ENCODE results near the gene COL27A1. TPM values are rescaled to one million over a fixed set of nuclear protein-coding genes. Genes with fewer than 3 reads are reported as not detected.

Gene COL27A1
- total RNA-seq, 2 experiments from 2014 or later, result 0.87 to 1.2 TPM

DNA sequence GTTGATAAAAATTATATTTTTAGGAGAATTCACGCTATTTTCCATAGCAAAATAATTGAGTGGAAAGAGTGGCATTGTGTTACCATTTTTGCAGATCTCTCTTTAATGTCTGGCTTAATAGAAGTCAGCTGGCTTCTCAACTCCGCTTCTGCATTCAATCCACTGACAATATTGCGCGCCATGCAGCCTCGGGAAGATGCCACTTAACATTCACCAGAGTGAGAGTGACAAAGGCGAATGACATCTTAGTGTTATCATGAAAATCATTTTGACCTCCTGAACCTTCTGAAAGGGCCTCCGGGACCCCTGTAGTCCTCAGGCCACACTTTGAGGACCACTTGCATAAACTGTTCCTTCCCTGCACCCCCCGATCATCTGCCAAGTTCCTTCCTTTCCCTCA lies 87.5 kb downstream of the COL27A1 start:
- Mint-ChIP-seq H3K27ac (no peak overlapping the region), H3K27me3 (no peaks in the 10 kb centered on the region), H3K9me3 (no peaks in the 10 kb centered on the region), H3K4me3 (no peak overlapping the region), H3K4me1 (ENCODE audit: low read depth) (no peaks in the 10 kb centered on the region), H3K36me3 (ENCODE audit: low read depth) (no peaks in the 10 kb centered on the region)
- ATAC-seq (ENCODE audit: poor library complexity) (no peak), DNase-seq (no peak)
- Histone ChIP-seq H3K4me3 (ENCODE audit: low read length) (no peak overlapping the region), H3K36me3 (ENCODE audit: insufficient read depth, low read length) (no peaks in the 10 kb centered on the region), H3K27ac (ENCODE audit: low read depth in 1 of 2, low read length in 2 of 2) (no peak overlapping the region), H3K27me3 (ENCODE audit: control insufficient read depth in 1 of 2, insufficient read depth in 2 of 2, low read length in 2 of 2) (no peaks in the 10 kb centered on the region), H3K4me1 (ENCODE audit: insufficient read depth, low read length) (no peaks in the 10 kb centered on the region), H3K9me3 (ENCODE audit: control insufficient read depth in 1 of 2, insufficient read depth in 1 of 2, low read length in 2 of 2) (peaks cover 0 to 4% of the 10 kb centered on the region in 2 experiments)
- intact Hi-C loops (cut with DNase I, micrococcal nuclease), result no loop called here
- POLR2A ChIA-PET, result no interaction called here
- CTCF ChIA-PET, result no interaction called here
- TF ChIP-seq CTCF (IDR thresholded peaks at IDR 0.05), result no peak

DNA sequence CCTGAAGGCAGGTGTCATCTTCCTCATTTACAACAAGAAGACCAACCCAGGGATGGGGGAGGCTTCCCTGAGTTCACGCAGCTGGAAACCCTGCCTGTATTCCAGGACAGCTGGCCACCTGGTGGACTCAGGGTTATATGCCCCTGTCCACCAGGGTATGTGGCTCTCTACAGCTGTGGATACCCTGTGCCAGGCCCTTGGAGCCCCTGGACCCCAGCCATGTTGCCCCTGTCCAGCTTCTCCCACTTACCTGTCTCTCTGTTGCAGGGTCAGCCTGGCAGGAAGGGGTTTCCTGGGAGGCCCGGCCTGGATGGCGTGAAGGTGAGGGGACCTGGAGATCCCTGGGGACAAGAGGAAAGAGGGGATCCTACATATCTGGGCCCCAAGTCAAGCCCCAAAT lies 87.9 kb downstream of the COL27A1 start:
- no peaks in the 10 kb centered on the region for H3K36me3 ChIP-seq (ENCODE audit: insufficient read depth, low read length)

DNA sequence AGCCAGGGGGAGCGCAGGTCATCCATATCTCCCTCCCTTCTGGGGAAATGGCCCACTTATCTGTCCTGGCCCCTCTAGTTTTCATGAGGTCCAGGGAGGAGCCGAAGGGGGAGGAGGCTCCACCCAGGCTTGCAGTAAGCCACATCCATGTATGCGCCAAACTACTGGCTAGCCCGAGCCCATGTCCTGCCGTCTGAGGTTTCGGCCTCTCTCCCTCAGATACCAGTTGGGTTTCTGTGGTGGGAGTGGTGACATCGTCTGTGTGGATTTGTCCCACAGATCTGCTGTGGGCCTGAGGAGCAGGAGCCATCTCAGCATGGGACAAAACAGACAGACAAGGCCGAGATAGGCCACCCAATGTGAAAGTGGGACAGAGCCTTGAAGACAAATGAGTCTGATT lies 89.2 kb downstream of the COL27A1 start:
- H3K27me3 ChIP-seq (ENCODE audit: control insufficient read depth in 1 of 2, insufficient read depth in 2 of 2, low read length in 2 of 2), result no peaks in the 10 kb centered on the region
- H3K36me3 Mint-ChIP-seq (ENCODE audit: low read depth), result no peaks in the 10 kb centered on the region
- no peak for ATAC-seq (ENCODE audit: poor library complexity)
- H3K27ac ChIP-seq (ENCODE audit: low read depth in 1 of 2, low read length in 2 of 2), result no peak overlapping the region
- no peak overlapping the region for H3K4me3 ChIP-seq (ENCODE audit: low read length)
- H3K27ac Mint-ChIP-seq, result no peak overlapping the region
- H3K4me1 Mint-ChIP-seq (ENCODE audit: low read depth), result no peaks in the 10 kb centered on the region
- no peaks in the 10 kb centered on the region for H3K27me3 Mint-ChIP-seq
- intact Hi-C loops (cut with DNase I, micrococcal nuclease), result no loop called here
- CTCF ChIA-PET, result no interaction called here
- no peaks in the 10 kb centered on the region for H3K36me3 ChIP-seq (ENCODE audit: insufficient read depth, low read length)
- no peak for DNase-seq
- POLR2A ChIA-PET, result no interaction called here
- no peaks in the 10 kb centered on the region for H3K4me1 ChIP-seq (ENCODE audit: insufficient read depth, low read length)
- H3K9me3 ChIP-seq (ENCODE audit: control insufficient read depth in 1 of 2, insufficient read depth in 1 of 2, low read length in 2 of 2), result peaks cover 0 to 4% of the 10 kb centered on the region in 2 experiments
- no peak for TF ChIP-seq CTCF (IDR thresholded peaks at IDR 0.05)
- no peak overlapping the region for H3K4me3 Mint-ChIP-seq
- no peaks in the 10 kb centered on the region for H3K9me3 Mint-ChIP-seq

More for the DNA sequence above, 87.9 kb downstream of the COL27A1 start:
- no peaks in the 10 kb centered on the region for H3K27me3 ChIP-seq (ENCODE audit: control insufficient read depth in 1 of 2, insufficient read depth in 2 of 2, low read length in 2 of 2)
- H3K27me3 Mint-ChIP-seq, result no peaks in the 10 kb centered on the region
- no peak overlapping the region for H3K27ac Mint-ChIP-seq
- H3K9me3 ChIP-seq (ENCODE audit: control insufficient read depth in 1 of 2, insufficient read depth in 1 of 2, low read length in 2 of 2), result peaks cover 0 to 4% of the 10 kb centered on the region in 2 experiments
- no peaks in the 10 kb centered on the region for H3K36me3 Mint-ChIP-seq (ENCODE audit: low read depth)
- ChIA-PET POLR2A (no interaction called here), CTCF (no interaction called here)
- H3K4me3 ChIP-seq (ENCODE audit: low read length), result no peak overlapping the region
- no peak overlapping the region for H3K27ac ChIP-seq (ENCODE audit: low read depth in 1 of 2, low read length in 2 of 2)
- no peak overlapping the region for H3K4me3 Mint-ChIP-seq
- no peaks in the 10 kb centered on the region for H3K9me3 Mint-ChIP-seq
- intact Hi-C loops (cut with DNase I, micrococcal nuclease), result no loop called here
- TF ChIP-seq CTCF (IDR thresholded peaks at IDR 0.05), result no peak
- H3K4me1 ChIP-seq (ENCODE audit: insufficient read depth, low read length), result no peaks in the 10 kb centered on the region
- H3K4me1 Mint-ChIP-seq (ENCODE audit: low read depth), result no peaks in the 10 kb centered on the region
- no peak for ATAC-seq (ENCODE audit: poor library complexity)
- DNase-seq, result no peak
